HTR-8/SVneo (cell line): Measurements from ENCODE around the gene TXNDC11.

ENCODE experiments used
- DNase-seq: peaks from one replicate; pipeline ENCODE4 v3.0.0; 2011; ENCODE audit warnings: low spot score, mixed read lengths; ENCODE audit not compliant: insufficient read length
- FAIRE-seq: peaks from 2 replicates; lab custom pipeline; 2011; peaks lifted over from hg19 to GRCh38; lab: Jason Lieb, UNC

The TXNDC11 gene

GRCh38 chr16:11725457-11725856 lies 17.2 kb downstream of the TXNDC11 start:
- no peak for FAIRE-seq
- DNase-seq, result no peak

- FAIRE-seq (no peak), DNase-seq (no peak)
Observed at GRCh38 chr16:11722468-11722808, 20.2 kb downstream of the TXNDC11 start.

- FAIRE-seq (no peak), DNase-seq (no peak)
Observed at GRCh38 chr16:11721781-11722467, 20.7 kb downstream of the TXNDC11 start.

- FAIRE-seq (no peak), DNase-seq (no peak)
Observed at GRCh38 chr16:11719762-11720161, 22.9 kb downstream of the TXNDC11 start.

- DNase-seq (no peak), FAIRE-seq (no peak)
Observed at GRCh38 chr16:11719171-11719570, 23.5 kb downstream of the TXNDC11 start.

GRCh38 chr16:11717811-11718210 lies 24.8 kb downstream of the TXNDC11 start:
- DNase-seq, result no peak
- no peak for FAIRE-seq

GRCh38 chr16:11716336-11716735 lies 26.3 kb downstream of the TXNDC11 start:
- FAIRE-seq (no peak), DNase-seq (no peak)

GRCh38 chr16:11715246-11715947 lies 27.3 kb downstream of the TXNDC11 start:
- no peak for FAIRE-seq
- DNase-seq, result no peak

GRCh38 chr16:11712122-11712521 lies 30.5 kb downstream of the TXNDC11 start:
- FAIRE-seq, result no peak
- DNase-seq, result no peak

GRCh38 chr16:11711662-11712061 lies 31.0 kb downstream of the TXNDC11 start:
- no peak for FAIRE-seq
- DNase-seq, result no peak

GRCh38 chr16:11708421-11708820 lies 34.2 kb downstream of the TXNDC11 start:
- DNase-seq (no peak), FAIRE-seq (no peak)

- FAIRE-seq, result no peak
Observed at GRCh38 chr16:11707679-11708197, 34.9 kb downstream of the TXNDC11 start.

GRCh38 chr16:11706180-11706742 lies 36.4 kb downstream of the TXNDC11 start:
- FAIRE-seq, result no peak
- no peak for DNase-seq

More at GRCh38 chr16:11707679-11708197, 34.9 kb downstream of the TXNDC11 start:
- no peak for DNase-seq

GRCh38 chr16:11705311-11706025 lies 37.2 kb downstream of the TXNDC11 start:
- FAIRE-seq (no peak), DNase-seq (no peak)

- DNase-seq, result no peak
- FAIRE-seq, result no peak
Observed at GRCh38 chr16:11700264-11701029, 42.2 kb downstream of the TXNDC11 start.

- no peak for DNase-seq
- FAIRE-seq, result no peak
Observed at GRCh38 chr16:11699234-11699894, 43.3 kb downstream of the TXNDC11 start.

- no peak for DNase-seq
- FAIRE-seq, result peak; percentile 23
Observed at GRCh38 chr16:11698271-11698689, 44.4 kb downstream of the TXNDC11 start.

GRCh38 chr16:11697319-11697718 lies 45.3 kb downstream of the TXNDC11 start:
- FAIRE-seq, result no peak
- DNase-seq, result no peak

- DNase-seq (no peak), FAIRE-seq (no peak)
Observed at GRCh38 chr16:11696266-11697012, 46.2 kb downstream of the TXNDC11 start.
